MM.1S (cell line): Measurements from ENCODE around the gene RILPL1.

Experiments used
- EZH2 ChIP-seq: fragments of 300-600 bp; sonication (generic); optimal IDR thresholded peaks from 2 replicates; pipeline ENCODE3; 2017; ENCODE audit warnings: low read depth, mild to moderate bottlenecking, antibody characterized with exemption, low read length, mixed read lengths
- TF ChIP-seq, protein P1 (sequence below): fragments of 300-600 bp; sonication (generic); IDR thresholded peaks from 2 replicates; pipeline ENCODE4 v1.5.1; 2016; ENCODE audit warnings: antibody characterized with exemption, low read length, mixed read lengths

DNA sequence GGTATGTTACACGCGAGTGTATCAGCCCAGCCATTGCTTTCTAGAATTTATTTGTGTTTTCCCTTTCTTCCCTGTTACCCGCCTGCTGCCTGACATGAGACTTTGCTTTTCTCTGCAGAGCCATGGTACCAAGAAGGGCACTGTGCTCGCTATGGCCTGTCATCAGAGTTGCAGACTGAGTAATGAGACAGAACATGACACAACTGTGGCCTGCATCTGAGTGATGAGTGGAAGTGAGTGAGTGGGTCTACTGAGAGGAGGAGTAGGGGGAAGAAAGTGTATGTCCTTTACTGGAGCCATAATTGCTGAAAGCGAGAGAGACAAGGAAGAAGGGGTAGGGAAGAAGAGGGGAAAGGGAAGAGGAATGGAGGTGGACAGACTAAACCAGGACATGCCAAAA lies 2.9 kb downstream of the RILPL1 start:
- TF ChIP-seq, protein P1, sequence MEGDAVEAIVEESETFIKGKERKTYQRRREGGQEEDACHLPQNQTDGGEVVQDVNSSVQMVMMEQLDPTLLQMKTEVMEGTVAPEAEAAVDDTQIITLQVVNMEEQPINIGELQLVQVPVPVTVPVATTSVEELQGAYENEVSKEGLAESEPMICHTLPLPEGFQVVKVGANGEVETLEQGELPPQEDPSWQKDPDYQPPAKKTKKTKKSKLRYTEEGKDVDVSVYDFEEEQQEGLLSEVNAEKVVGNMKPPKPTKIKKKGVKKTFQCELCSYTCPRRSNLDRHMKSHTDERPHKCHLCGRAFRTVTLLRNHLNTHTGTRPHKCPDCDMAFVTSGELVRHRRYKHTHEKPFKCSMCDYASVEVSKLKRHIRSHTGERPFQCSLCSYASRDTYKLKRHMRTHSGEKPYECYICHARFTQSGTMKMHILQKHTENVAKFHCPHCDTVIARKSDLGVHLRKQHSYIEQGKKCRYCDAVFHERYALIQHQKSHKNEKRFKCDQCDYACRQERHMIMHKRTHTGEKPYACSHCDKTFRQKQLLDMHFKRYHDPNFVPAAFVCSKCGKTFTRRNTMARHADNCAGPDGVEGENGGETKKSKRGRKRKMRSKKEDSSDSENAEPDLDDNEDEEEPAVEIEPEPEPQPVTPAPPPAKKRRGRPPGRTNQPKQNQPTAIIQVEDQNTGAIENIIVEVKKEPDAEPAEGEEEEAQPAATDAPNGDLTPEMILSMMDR: no peak
- TF ChIP-seq EZH2: no peak
